Hepatocyte (in vitro differentiated cells): ENCODE results near the gene COL8A2. TPM values are rescaled to one million over a fixed set of nuclear protein-coding genes. Genes with fewer than 3 reads are reported as not detected.
A peak's percentile ranks its signal among the peaks of the same experiment; 100 is the strongest.

Source experiments
- DNase-seq: peaks from one replicate; pipeline ENCODE4 v3.0.0-alpha.2; 2016; ENCODE audit warnings: low spot score
- H2AFZ ChIP-seq: fragments of 200-600 bp; sonication (generic); 2 replicates; pipeline ENCODE4 v1.6.0; 2016; ENCODE audit warnings: antibody characterized with exemption, mild to moderate bottlenecking
- H3K27ac ChIP-seq: fragments of 200-600 bp; sonication (generic); 2 replicates; pipeline ENCODE4 v1.5.1; 2016; ENCODE audit warnings: mild to moderate bottlenecking
- H3K27me3 ChIP-seq: fragments of 200-600 bp; sonication (generic); 2 replicates; pipeline ENCODE4 v1.6.1; 2016
- H3K36me3 ChIP-seq: fragments of 200-600 bp; sonication (generic); replicated peaks from 2 replicates; pipeline ENCODE4 v1.5.1; 2016; ENCODE audit warnings: low read depth; ENCODE audit not compliant: insufficient read depth
- H3K4me1 ChIP-seq: fragments of 200-600 bp; sonication (generic); 2 replicates; pipeline ENCODE4 v1.5.1; 2016; ENCODE audit warnings: mild to moderate bottlenecking, moderate library complexity; ENCODE audit not compliant: insufficient read depth
- H3K4me2 ChIP-seq: fragments of 200-600 bp; sonication (generic); 2 replicates; pipeline ENCODE4 v1.6.0; 2016
- H3K4me3 ChIP-seq: fragments of 200-600 bp; sonication (generic); 2 replicates; pipeline ENCODE4 v1.5.1; 2016; ENCODE audit warnings: mild to moderate bottlenecking
- H3K79me2 ChIP-seq: fragments of 200-600 bp; sonication (generic); 2 replicates; pipeline ENCODE4 v1.6.0; 2017; ENCODE audit warnings: mild to moderate bottlenecking
- H3K9me2 ChIP-seq: fragments of 200-600 bp; sonication (generic); replicated peaks from 2 replicates; pipeline ENCODE4 v1.6.0; 2017; ENCODE audit warnings: mild to moderate bottlenecking; ENCODE audit not compliant: insufficient read depth
- H3K9me3 ChIP-seq: fragments of 200-600 bp; sonication (generic); 2 replicates; pipeline ENCODE4 v1.5.1; 2016; ENCODE audit warnings: low read depth, mild to moderate bottlenecking
- H4K20me1 ChIP-seq: fragments of 200-600 bp; sonication (generic); 2 replicates; pipeline ENCODE4 v1.6.0; 2016; ENCODE audit warnings: mild to moderate bottlenecking; ENCODE audit not compliant: insufficient read depth, poor library complexity, severe bottlenecking
- CTCF ChIP-seq: fragments of 200-600 bp; sonication (generic); IDR thresholded peaks from 2 replicates; pipeline ENCODE4 v1.5.1; 2016; ENCODE audit warnings: antibody characterized with exemption, mild to moderate bottlenecking; ENCODE audit not compliant: poor library complexity
- EZH2 ChIP-seq: fragments of 200-600 bp; sonication (generic); IDR thresholded peaks from 2 replicates; pipeline ENCODE4 v1.6.1; 2016; ENCODE audit warnings: antibody characterized with exemption, mild to moderate bottlenecking, borderline replicate concordance
- EZH2phosphoT487 ChIP-seq: fragments of 200-600 bp; sonication (generic); IDR thresholded peaks from one replicate; pipeline ENCODE4 v1.6.1; 2018; ENCODE audit warnings: antibody characterized with exemption, mild to moderate bottlenecking, low read depth, moderate library complexity; ENCODE audit not compliant: unreplicated experiment, severe bottlenecking
- WGBS: methylation state at CpG from one replicate; pipeline ENCODE4 v1.1.6; 2016; ENCODE audit warnings: low lambda C conversion rate; ENCODE audit errors: missing lambda C conversion rate; 5-methylcytosine and 5-hydroxymethylcytosine counted together
- polyA plus RNA-seq: library from polyadenylated mRNA; unstranded; fragments of >200 nt; fragmentation: Nextera tagmentation; extraction: Ambion mirVana; gene quantifications from 2 replicates; pipeline ENCODE4 v1.2.1, GENCODE V29; 2016
- total RNA-seq: library from RNA; depleted of rRNA; stranded (reverse); fragments of >200 nt; gene quantifications from 2 replicates; pipeline ENCODE4 v1.2.3, GENCODE V29; 2014

The COL8A2 gene
- 32.6 and 44.8 TPM in 2 replicates for total RNA-seq
- 53.7 and 59.4 TPM in 2 replicates for polyA plus RNA-seq

- no peaks in the 10 kb centered on the region for H3K79me2 ChIP-seq
- TF ChIP-seq EZH2 (no peak), CTCF (no peak), EZH2phosphoT487 (no peak)
- no peak within 1 kb of the TSS for H3K4me3 ChIP-seq
Observed at GRCh38 chr1:36125129-36125991, at the start of gene COL8A2. Gene COL8A2, minus strand, starts transcription at chr1:36125222. Its CDS starts 24,980 bp downstream, at chr1:36100242.

GRCh38 chr1:36174713-36175112, 49.7 kb upstream of the COL8A2 start:
- no peaks in the 10 kb centered on the region for H3K9me2 ChIP-seq
- H3K4me2 ChIP-seq, result no peak overlapping the region
- no peaks in the 10 kb centered on the region for H3K9me3 ChIP-seq
- H3K36me3 ChIP-seq, result no peaks in the 10 kb centered on the region
- H4K20me1 ChIP-seq, result peaks cover 15% of the 10 kb centered on the region
- 91% methylated on average over 10 of the region's 11 CpGs for WGBS
- no peaks in the 10 kb centered on the region for H3K4me1 ChIP-seq
- no peak overlapping the region for H2AFZ ChIP-seq
- H3K79me2 ChIP-seq, result peaks cover 30% of the 10 kb centered on the region
- TF ChIP-seq CTCF, result no peak
- TF ChIP-seq EZH2phosphoT487, result no peak
- TF ChIP-seq EZH2, result no peak
- no peak for DNase-seq
- H3K27me3 ChIP-seq, result no peaks in the 10 kb centered on the region
- no peak overlapping the region for H3K4me3 ChIP-seq
- no peak overlapping the region for H3K27ac ChIP-seq

More at GRCh38 chr1:36125129-36125991, at the start of gene COL8A2:
- H3K4me2 ChIP-seq, result peak within 1 kb of the TSS; percentile 96
- peak within 1 kb of the TSS; percentile 40 for H3K27ac ChIP-seq
- no peaks in the 10 kb centered on the region for H3K36me3 ChIP-seq
- DNase-seq, result peak; percentile 68
- no peaks in the 10 kb centered on the region for H4K20me1 ChIP-seq
- peaks cover 22% of the 10 kb centered on the region for H3K4me1 ChIP-seq
- no peaks in the 10 kb centered on the region for H3K9me2 ChIP-seq
- no peaks in the 10 kb centered on the region for H3K9me3 ChIP-seq
- peak within 1 kb of the TSS; percentile 84 for H2AFZ ChIP-seq
- WGBS, result 42% methylated on average over 22 of the region's 77 CpGs
- peaks cover 21% of the 10 kb centered on the region for H3K27me3 ChIP-seq

GRCh38 chr1:36172983-36173382, 48.0 kb upstream of the COL8A2 start:
- Histone ChIP-seq H3K9me3 (no peaks in the 10 kb centered on the region), H3K4me1 (no peaks in the 10 kb centered on the region), H3K27ac (no peak overlapping the region), H3K36me3 (no peaks in the 10 kb centered on the region), H3K9me2 (no peaks in the 10 kb centered on the region), H3K27me3 (no peaks in the 10 kb centered on the region), H3K79me2 (peaks cover 46% of the 10 kb centered on the region), H3K4me3 (no peak overlapping the region), H4K20me1 (peaks cover 28% of the 10 kb centered on the region), H2AFZ (no peak overlapping the region), H3K4me2 (no peak overlapping the region)
- TF ChIP-seq CTCF, result no peak
- TF ChIP-seq EZH2, result no peak
- no peak for TF ChIP-seq EZH2phosphoT487
- no peak for DNase-seq
- 98% methylated on average over 2 of the region's 2 CpGs for WGBS
